CD4-positive, alpha-beta T cell treated with Interleukin-4 for 4 hours (primary cell): Measurements from ENCODE around the gene CTNNBL1.

Experiments
- DNase-seq: peaks from one replicate; pipeline ENCODE4 v3.0.0-alpha.2; 2020

The CTNNBL1 gene

GRCh38 chr20:37864298-37864697, 170.5 kb downstream of the CTNNBL1 start:
- no peak for DNase-seq

GRCh38 chr20:37866051-37866450, 172.2 kb downstream of the CTNNBL1 start:
- DNase-seq: no peak

GRCh38 chr20:37867289-37868195, 173.7 kb downstream of the CTNNBL1 start:
- no peak for DNase-seq

- DNase-seq: no peak
These were observed 175.1 kb downstream of the CTNNBL1 start for GRCh38 chr20:37868851-37869333.

- DNase-seq: no peak
These were observed 175.6 kb downstream of the CTNNBL1 start for GRCh38 chr20:37869334-37869861.

GRCh38 chr20:37870294-37870693, 176.5 kb downstream of the CTNNBL1 start:
- DNase-seq: no peak

- DNase-seq: no peak
These were observed 177.9 kb downstream of the CTNNBL1 start for GRCh38 chr20:37871751-37872150.

GRCh38 chr20:37872161-37872560, 178.3 kb downstream of the CTNNBL1 start:
- no peak for DNase-seq

- no peak for DNase-seq
These were observed 180.1 kb downstream of the CTNNBL1 start for GRCh38 chr20:37873884-37874283.

GRCh38 chr20:37875460-37876175, 181.8 kb downstream of the CTNNBL1 start:
- no peak for DNase-seq

GRCh38 chr20:37876863-37877262, 183.0 kb downstream of the CTNNBL1 start:
- DNase-seq: no peak

- no peak for DNase-seq
These were observed 184.3 kb downstream of the CTNNBL1 start for GRCh38 chr20:37877832-37878772.

- no peak for DNase-seq
These were observed 185.2 kb downstream of the CTNNBL1 start for GRCh38 chr20:37878835-37879599.

GRCh38 chr20:37879843-37880242, 186.0 kb downstream of the CTNNBL1 start:
- DNase-seq: no peak

- DNase-seq: no peak
These were observed 187.1 kb downstream of the CTNNBL1 start for GRCh38 chr20:37880726-37881591.

GRCh38 chr20:37881601-37882343, 187.9 kb downstream of the CTNNBL1 start:
- no peak for DNase-seq

GRCh38 chr20:37882961-37883712, 189.3 kb downstream of the CTNNBL1 start:
- DNase-seq: no peak

GRCh38 chr20:37885042-37885441, 191.2 kb downstream of the CTNNBL1 start:
- DNase-seq: no peak
